ENCODE data around the gene KLK3. TPM values are rescaled to one million over a fixed set of nuclear protein-coding genes. Genes with fewer than 3 reads are reported as not detected.

KLK3 gene
- total RNA-seq, 1 experiment from 2014 or later: not detected

DNA sequence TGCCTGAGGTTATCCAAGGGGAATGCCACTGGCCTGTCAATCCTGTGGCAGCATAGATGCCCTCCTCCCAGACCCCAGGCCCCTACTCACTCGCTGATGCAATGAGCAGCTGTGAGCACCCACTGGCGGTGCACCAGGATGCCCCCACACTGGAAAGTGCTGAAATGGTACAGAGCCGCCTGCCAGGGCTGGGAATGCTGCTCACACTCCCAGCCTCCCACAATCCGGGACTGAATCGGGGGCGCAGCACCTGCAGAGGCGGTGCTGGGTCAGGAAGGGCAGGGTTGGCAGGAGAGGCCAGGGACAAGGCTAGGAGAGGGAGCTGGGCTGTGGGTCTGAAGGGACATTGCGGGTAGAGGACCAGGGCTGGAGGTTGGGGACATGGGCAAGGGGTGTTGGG lies 33.1 kb upstream of the KLK3 start:
- peaks cover 31% of the 10 kb centered on the region for H3K27me3 Mint-ChIP-seq (ENCODE audit: insufficient read depth, unreplicated experiment)
- no peaks in the 10 kb centered on the region for H3K36me3 Mint-ChIP-seq (ENCODE audit: insufficient read depth, unreplicated experiment)
- intact Hi-C loops (cut with micrococcal nuclease): no loop called here
- no TSS peak for BruUV-seq (replicated peaks)
- ChIA-PET CTCF (interaction anchor here (0.7 kb wide), 1 partner anchor 152 kb away, joined by 3 read pairs; no protein-coding TSS in a partner anchor), POLR2A (interaction anchor here (0.6 kb wide), 1 partner anchor 60 kb away, joined by 3 read pairs; no protein-coding TSS in a partner anchor)
- H3K27ac Mint-ChIP-seq (ENCODE audit: low read depth, unreplicated experiment): no peak overlapping the region
- DNase-seq (ENCODE audit: unreplicated experiment): no peak
- no peak overlapping the region for H3K4me3 Mint-ChIP-seq (ENCODE audit: unreplicated experiment)
- H3K4me1 Mint-ChIP-seq (ENCODE audit: insufficient read depth, unreplicated experiment): peaks cover 27% of the 10 kb centered on the region
- TF ChIP-seq CTCF (IDR thresholded peaks at IDR 0.05; ENCODE audit: unreplicated experiment): no peak
- H3K9me3 Mint-ChIP-seq (ENCODE audit: unreplicated experiment): peaks cover 9% of the 10 kb centered on the region

DNA sequence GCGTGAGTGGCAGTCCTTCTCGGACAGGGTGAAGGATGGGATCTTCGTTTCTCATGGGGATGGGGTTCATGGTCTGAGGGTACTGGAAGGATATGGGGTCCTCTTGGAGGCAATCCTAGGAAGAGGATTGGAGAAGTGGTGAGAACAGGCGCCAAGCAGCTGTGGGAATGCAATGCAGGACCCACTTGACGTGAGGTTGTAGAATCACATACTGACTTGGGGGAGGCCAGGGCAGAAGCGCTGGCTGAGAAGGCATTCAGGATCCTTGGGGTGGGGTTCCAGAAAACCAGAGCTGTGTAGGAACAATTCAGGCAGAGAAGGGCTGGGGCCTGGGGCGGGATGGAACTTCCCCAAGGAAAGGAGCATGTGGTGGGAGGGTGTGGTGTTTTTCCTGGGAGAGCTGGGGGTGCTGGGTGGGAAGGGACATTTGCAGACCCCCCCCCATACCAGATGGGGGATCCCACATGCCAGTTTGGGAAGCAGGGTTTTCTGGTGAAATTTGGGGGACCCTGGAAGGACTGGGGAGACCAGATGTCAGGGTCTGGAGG lies 32.0 kb upstream of the KLK3 start:
- H3K9me3 Mint-ChIP-seq (ENCODE audit: unreplicated experiment): peaks cover 9% of the 10 kb centered on the region
- H3K36me3 Mint-ChIP-seq (ENCODE audit: insufficient read depth, unreplicated experiment): no peaks in the 10 kb centered on the region
- intact Hi-C loops (cut with micrococcal nuclease): no loop called here
- peaks cover 27% of the 10 kb centered on the region for H3K4me1 Mint-ChIP-seq (ENCODE audit: insufficient read depth, unreplicated experiment)
- DNase-seq (ENCODE audit: unreplicated experiment): no peak
- POLR2A ChIA-PET: no interaction called here
- H3K4me3 Mint-ChIP-seq (ENCODE audit: unreplicated experiment): no peak overlapping the region
- H3K27ac Mint-ChIP-seq (ENCODE audit: low read depth, unreplicated experiment): no peak overlapping the region
- peaks cover 42% of the 10 kb centered on the region for H3K27me3 Mint-ChIP-seq (ENCODE audit: insufficient read depth, unreplicated experiment)
- CTCF ChIA-PET: no interaction called here
- no peak for TF ChIP-seq CTCF (IDR thresholded peaks at IDR 0.05; ENCODE audit: unreplicated experiment)
- no TSS peak for BruUV-seq (replicated peaks)

- no peaks in the 10 kb centered on the region for H3K36me3 Mint-ChIP-seq (ENCODE audit: insufficient read depth, unreplicated experiment)
- ChIA-PET CTCF (no interaction called here), POLR2A (interaction anchor here (0.6 kb wide), 1 partner anchor 9 kb away, joined by 3 read pairs; no protein-coding TSS in a partner anchor)
- peaks cover 27% of the 10 kb centered on the region for H3K4me1 Mint-ChIP-seq (ENCODE audit: insufficient read depth, unreplicated experiment)
- no peak within 1 kb of the TSS for H3K27ac Mint-ChIP-seq (ENCODE audit: low read depth, unreplicated experiment)
- DNase-seq (ENCODE audit: unreplicated experiment): no peak
- no TSS peak for BruUV-seq (replicated peaks)
- peaks cover 9% of the 10 kb centered on the region for H3K9me3 Mint-ChIP-seq (ENCODE audit: unreplicated experiment)
- intact Hi-C loops (cut with micrococcal nuclease): no loop called here
- no peak within 1 kb of the TSS for H3K4me3 Mint-ChIP-seq (ENCODE audit: unreplicated experiment)
- no peak for TF ChIP-seq CTCF (IDR thresholded peaks at IDR 0.05; ENCODE audit: unreplicated experiment)
- peaks cover 46% of the 10 kb centered on the region for H3K27me3 Mint-ChIP-seq (ENCODE audit: insufficient read depth, unreplicated experiment)
These were observed 31.2 kb upstream of the KLK3 start, which contains the start of gene KLK1 for GRCh38 chr19:50823389-50824042. TSS of gene KLK1 (minus strand) at chr19:50823787. CDS start at chr19:50823748, 39 bp downstream.

DNA sequence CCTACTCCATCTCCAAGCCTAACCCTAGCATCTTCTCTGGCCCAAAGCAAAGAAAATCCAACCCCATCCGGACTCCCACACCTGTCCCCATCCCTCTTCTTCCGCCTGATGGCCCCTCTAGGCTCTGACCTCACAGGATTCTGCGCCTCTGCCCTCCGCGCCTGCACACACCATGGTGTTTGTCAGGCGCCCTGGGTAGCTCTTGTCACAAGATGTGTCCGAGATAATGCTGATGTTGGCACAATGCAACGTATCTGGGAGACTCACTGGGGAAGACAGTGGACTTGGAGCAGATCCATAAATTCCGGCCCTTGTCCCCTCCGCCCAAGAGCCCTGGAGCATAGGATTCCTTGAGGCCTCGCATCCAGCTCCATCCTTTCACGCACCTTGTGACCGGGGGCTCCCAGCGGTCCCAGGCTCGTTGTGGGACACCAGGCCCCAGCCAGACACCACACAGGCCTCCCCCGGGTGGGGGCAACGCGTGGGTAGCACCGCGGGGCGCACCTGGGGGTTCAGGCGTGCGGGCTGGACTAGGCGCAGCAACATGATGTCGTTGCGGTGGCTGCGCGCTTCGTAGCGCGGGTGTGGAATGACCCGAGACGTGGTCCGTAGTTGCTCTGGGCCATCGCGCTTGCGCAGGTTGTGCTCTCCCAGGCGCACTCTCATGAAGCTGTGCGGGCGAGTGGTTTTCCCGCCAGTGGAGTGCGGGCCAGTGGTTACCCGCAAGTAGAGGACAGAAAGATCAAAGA lies 28.0 kb upstream of the KLK3 start:
- no TSS peak for BruUV-seq (replicated peaks)
- POLR2A ChIA-PET: no interaction called here
- CTCF ChIA-PET: no interaction called here
- H3K4me1 Mint-ChIP-seq (ENCODE audit: insufficient read depth, unreplicated experiment): peaks cover 14% of the 10 kb centered on the region
- TF ChIP-seq CTCF (IDR thresholded peaks at IDR 0.05; ENCODE audit: unreplicated experiment): no peak
- no peak for DNase-seq (ENCODE audit: unreplicated experiment)
- intact Hi-C loops (cut with micrococcal nuclease): no loop called here
- no peak overlapping the region for H3K27ac Mint-ChIP-seq (ENCODE audit: low read depth, unreplicated experiment)
- peaks cover 44% of the 10 kb centered on the region for H3K27me3 Mint-ChIP-seq (ENCODE audit: insufficient read depth, unreplicated experiment)
- peaks cover 9% of the 10 kb centered on the region for H3K9me3 Mint-ChIP-seq (ENCODE audit: unreplicated experiment)
- peaks cover 4% of the 10 kb centered on the region for H3K36me3 Mint-ChIP-seq (ENCODE audit: insufficient read depth, unreplicated experiment)
- no peak overlapping the region for H3K4me3 Mint-ChIP-seq (ENCODE audit: unreplicated experiment)
